ENCODE results near the gene LDLRAD1. TPM values are rescaled to one million over a fixed set of nuclear protein-coding genes. Genes with fewer than 3 reads are reported as not detected.

LDLRAD1 gene
- total RNA-seq, 1 experiment from 2014 or later: not detected

DNA sequence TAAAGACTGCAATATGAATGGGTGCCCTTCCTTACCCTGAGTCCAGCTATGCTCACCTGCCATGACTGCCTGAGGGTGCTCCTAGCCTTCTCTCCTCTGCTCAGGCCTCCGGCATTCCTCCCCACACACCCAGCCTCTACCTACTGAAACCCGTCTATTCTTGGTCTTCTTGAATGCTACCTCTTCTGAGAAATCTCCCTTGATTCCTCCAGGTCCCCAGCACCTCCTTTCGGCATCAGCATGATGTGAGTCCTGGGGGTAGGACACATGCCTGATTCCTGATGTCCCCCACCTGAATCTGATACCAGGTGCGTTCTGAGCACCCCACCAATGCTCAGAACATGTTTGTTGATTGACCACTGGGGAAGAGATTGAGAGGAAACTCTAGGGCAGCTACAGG is 8.6 kb downstream of the LDLRAD1 start:
- no peak overlapping the region for H2BK120ac ChIP-seq (ENCODE audit: low read depth, low read length, poor library complexity, severe bottlenecking)
- H3T11ph ChIP-seq (ENCODE audit: low read length): no peak overlapping the region
- no peaks in the 10 kb centered on the region for H3K9me3 ChIP-seq (ENCODE audit: control insufficient read depth, low read depth, low read length)
- no peaks in the 10 kb centered on the region for H3K79me2 ChIP-seq (ENCODE audit: insufficient read depth, low read length)
- no peaks in the 10 kb centered on the region for H3K36me3 Mint-ChIP-seq (ENCODE audit: insufficient read depth in 1 of 3, low read depth in 3 of 3)
- H3K27me3 Mint-ChIP-seq (ENCODE audit: low read depth): peaks cover 3% of the 10 kb centered on the region
- no peak overlapping the region for H2BK5ac ChIP-seq (ENCODE audit: insufficient read length, low read length)
- peaks cover 0 to 6% of the 10 kb centered on the region in 2 experiments; a peak in 2 of 4 replicates for H3K4me1 Mint-ChIP-seq
- H3K14ac ChIP-seq (ENCODE audit: insufficient read depth, low read length): no peak overlapping the region
- H3K27ac Mint-ChIP-seq: no peak overlapping the region
- H2AK5ac ChIP-seq (ENCODE audit: insufficient read length, low read length): no peak overlapping the region
- H3K23me2 ChIP-seq (ENCODE audit: insufficient read length, low read depth, low read length, poor library complexity, severe bottlenecking): no peaks in the 10 kb centered on the region
- H2BK12ac ChIP-seq (ENCODE audit: insufficient read length, low read depth, low read length): no peak overlapping the region
- peaks cover 5% of the 10 kb centered on the region in 2 experiments; a peak in 4 of 5 replicates for H3K9me3 Mint-ChIP-seq
- H2AFZ ChIP-seq (ENCODE audit: low read length): no peak overlapping the region
- no peaks in the 10 kb centered on the region for H4K20me1 ChIP-seq (ENCODE audit: control insufficient read depth, insufficient read depth, insufficient read length)
- no peak overlapping the region for H3K4me2 ChIP-seq (ENCODE audit: insufficient read depth, insufficient read length, low read length)
- TF ChIP-seq CTCF (conservative IDR thresholded peaks at IDR 0.05): no peak
- H3K4me3 Mint-ChIP-seq: no peak overlapping the region
- H3K27ac ChIP-seq (ENCODE audit: insufficient read length, low read depth, low read length): no peak overlapping the region
- no peak overlapping the region for H4K91ac ChIP-seq (ENCODE audit: insufficient read length, low read depth, low read length)
- no CpG with 5 or more reads among the region's 4 CpGs for WGBS (ENCODE audit: extremely low coverage, insufficient read length, low lambda C conversion rate)
- no peak for DNase-seq
- H2BK20ac ChIP-seq (ENCODE audit: low read depth, low read length, poor library complexity, severe bottlenecking): no peak overlapping the region
- no peak overlapping the region for H4K8ac ChIP-seq (replicated peaks; ENCODE audit: insufficient read length, low read depth, low read length)
- H4K5ac ChIP-seq (ENCODE audit: insufficient read length, low read depth, low read length): no peak overlapping the region
- H3K79me1 ChIP-seq (ENCODE audit: insufficient read depth, low read depth, low read length, poor library complexity, severe bottlenecking): no peaks in the 10 kb centered on the region
- H3K56ac ChIP-seq (ENCODE audit: insufficient read length, low read depth, low read length): no peak overlapping the region
- H2BK15ac ChIP-seq (ENCODE audit: low read depth, low read length): no peak overlapping the region
- H3K27me3 ChIP-seq (ENCODE audit: insufficient read depth, low read length): no peaks in the 10 kb centered on the region
- no peak overlapping the region for H3K18ac ChIP-seq (ENCODE audit: insufficient read length, low read depth, low read length)
- H3K4ac ChIP-seq (ENCODE audit: low read depth, low read length): no peak overlapping the region
- H3K23ac ChIP-seq (ENCODE audit: insufficient read length, low read depth, low read length): no peak overlapping the region
- H3K9ac ChIP-seq (ENCODE audit: extremely low read depth, insufficient read length, low read length): no peak overlapping the region
- no peaks in the 10 kb centered on the region for H3K4me1 ChIP-seq (ENCODE audit: insufficient read depth, low read length)

Measured in H9 (cell line).